Thoracic aorta (tissue), 2 donors: ENCODE measurements around the gene ADM5. TPM values are rescaled to one million over a fixed set of nuclear protein-coding genes. Genes with fewer than 3 reads are reported as not detected.

Source experiments
- ATAC-seq: fragments of 150-250 bp; one replicate; pipeline ENCODE4 v1.8.0; 2017; ENCODE audit warnings: low read depth; ENCODE audit not compliant: insufficient number of reproducible peaks, low FRiP score
- DNase-seq: peaks from one replicate; pipeline ENCODE4 v3.0.0-alpha.2; 2020; ENCODE audit warnings: low spot score
- H3K27ac ChIP-seq, 2 donors: fragments of 200-600 bp; sonication (generic); 1 replicate in 1 of 2; 2 replicates in 1 of 2; pipeline ENCODE4 v1.5.1; 2016; ENCODE audit warnings: mild to moderate bottlenecking in 2 of 2, moderate library complexity in 2 of 2
- H3K27me3 ChIP-seq: fragments of 200-600 bp; sonication (generic); replicated peaks from 2 replicates; pipeline ENCODE4 v1.6.0; 2016; ENCODE audit warnings: mild to moderate bottlenecking; ENCODE audit not compliant: insufficient read depth
- H3K36me3 ChIP-seq: fragments of 200-600 bp; sonication (generic); one replicate; pipeline ENCODE4 v1.5.1; 2016
- H3K4me1 ChIP-seq, 2 donors: fragments of 200-600 bp; sonication (generic); 1 replicate in 1 of 2; 2 replicates in 1 of 2; pipeline versions ENCODE4 v1.5.1 to v1.6.0; 2016; ENCODE audit warnings: low read depth in 2 of 2, mild to moderate bottlenecking in 1 of 2; ENCODE audit not compliant: control insufficient read depth in 1 of 2
- H3K4me3 ChIP-seq: fragments of 200-600 bp; sonication (generic); 2 replicates; pipeline ENCODE4 v1.5.1; 2016; ENCODE audit warnings: mild to moderate bottlenecking
- H3K9me3 ChIP-seq: fragments of 200-600 bp; sonication (generic); 2 replicates; pipeline ENCODE4 v1.5.1; 2016
- total RNA-seq, 2 donors: library from RNA; depleted of rRNA; stranded (reverse); fragments of >200 nt; gene quantifications; one replicate each; pipeline versions ENCODE4 v1.1.0 to v1.2.3, GENCODE V29; 2016
- TF ChIP-seq, protein P1 (sequence below): fragments of 200-600 bp; sonication (generic); IDR thresholded peaks from one replicate; pipeline ENCODE4 v1.5.1; 2019; ENCODE audit warnings: antibody characterized with exemption

ADM5 gene
- total RNA-seq, 2 donors from 2014 or later: 2.8 to 6.4 TPM

DNA sequence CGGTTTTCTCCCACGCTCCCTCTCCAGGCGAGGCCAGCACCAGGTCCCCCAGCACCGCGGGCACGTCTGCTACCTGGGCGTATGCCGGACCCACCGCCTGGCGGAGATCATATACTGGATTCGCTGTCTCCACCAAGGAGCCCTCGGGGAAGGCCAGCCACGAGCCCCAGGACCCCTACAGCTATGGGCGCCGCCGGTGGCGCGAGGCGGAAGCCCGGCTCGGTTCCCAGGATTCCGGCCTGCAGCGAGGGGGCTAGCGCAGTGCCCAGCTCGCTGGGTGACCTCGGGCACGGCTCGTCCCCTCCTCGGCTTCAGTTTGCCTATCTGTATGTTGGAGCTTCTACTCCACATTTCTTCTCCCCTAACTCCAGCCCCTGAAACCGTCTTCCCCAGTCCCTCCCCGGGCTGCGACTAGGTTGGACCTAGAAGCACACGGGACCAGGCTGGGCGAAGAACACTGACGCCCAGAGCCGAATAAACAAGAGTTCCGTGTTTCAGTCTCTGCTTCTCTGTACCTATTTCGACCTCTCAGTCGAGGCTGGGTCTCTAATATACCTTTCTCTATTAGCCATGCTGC, 773 bp downstream of the ADM5 start:
- DNase-seq (no peak), ATAC-seq (no peak)
- peak overlapping the region; percentile 23 to 30 for H3K27ac ChIP-seq
- peaks cover 4 to 28% of the 10 kb centered on the region in 2 donors for H3K4me1 ChIP-seq
- H3K27me3 ChIP-seq: no peaks in the 10 kb centered on the region
- TF ChIP-seq, protein P1, sequence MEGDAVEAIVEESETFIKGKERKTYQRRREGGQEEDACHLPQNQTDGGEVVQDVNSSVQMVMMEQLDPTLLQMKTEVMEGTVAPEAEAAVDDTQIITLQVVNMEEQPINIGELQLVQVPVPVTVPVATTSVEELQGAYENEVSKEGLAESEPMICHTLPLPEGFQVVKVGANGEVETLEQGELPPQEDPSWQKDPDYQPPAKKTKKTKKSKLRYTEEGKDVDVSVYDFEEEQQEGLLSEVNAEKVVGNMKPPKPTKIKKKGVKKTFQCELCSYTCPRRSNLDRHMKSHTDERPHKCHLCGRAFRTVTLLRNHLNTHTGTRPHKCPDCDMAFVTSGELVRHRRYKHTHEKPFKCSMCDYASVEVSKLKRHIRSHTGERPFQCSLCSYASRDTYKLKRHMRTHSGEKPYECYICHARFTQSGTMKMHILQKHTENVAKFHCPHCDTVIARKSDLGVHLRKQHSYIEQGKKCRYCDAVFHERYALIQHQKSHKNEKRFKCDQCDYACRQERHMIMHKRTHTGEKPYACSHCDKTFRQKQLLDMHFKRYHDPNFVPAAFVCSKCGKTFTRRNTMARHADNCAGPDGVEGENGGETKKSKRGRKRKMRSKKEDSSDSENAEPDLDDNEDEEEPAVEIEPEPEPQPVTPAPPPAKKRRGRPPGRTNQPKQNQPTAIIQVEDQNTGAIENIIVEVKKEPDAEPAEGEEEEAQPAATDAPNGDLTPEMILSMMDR: peak; percentile 19
- H3K4me3 ChIP-seq: peak overlapping the region; percentile 74
- H3K9me3 ChIP-seq: no peaks in the 10 kb centered on the region
- H3K36me3 ChIP-seq: peaks cover 10% of the 10 kb centered on the region

DNA sequence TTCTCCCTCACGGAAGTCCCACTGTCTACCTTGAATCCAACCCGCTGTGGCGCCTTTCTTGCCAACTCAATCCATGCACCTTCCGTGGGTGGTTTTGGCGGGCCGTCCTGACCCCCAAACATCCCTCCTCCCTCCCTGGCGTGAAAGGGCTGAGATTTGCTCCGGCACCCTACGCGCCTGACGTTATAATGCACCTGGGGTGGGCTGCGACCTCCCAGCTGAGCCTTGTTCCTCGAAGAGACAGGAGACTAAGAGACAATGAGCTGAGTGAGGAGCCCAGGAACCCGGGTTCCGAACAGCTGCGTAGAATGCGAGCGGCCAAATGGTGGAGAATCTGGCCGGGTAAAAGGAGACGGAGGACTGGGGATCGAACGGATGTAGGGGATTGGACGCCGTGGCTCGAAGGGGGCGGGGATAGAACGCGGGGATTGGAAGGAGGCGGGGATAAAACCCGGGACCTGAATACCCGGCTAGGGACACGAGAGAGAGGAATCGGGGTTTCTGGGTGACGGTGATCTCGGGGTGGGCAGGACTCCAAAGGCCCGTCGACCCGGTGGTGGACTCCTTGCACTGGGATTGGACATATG, 1.4 kb downstream of the ADM5 start, which contains the start of gene CPT1C:
Gene CPT1C (plus strand): TSS at position 461 of the 587 bp plus-strand sequence. CDS start 1,137 bp downstream, outside the sequence.
- Histone ChIP-seq H3K36me3 (peaks cover 4% of the 10 kb centered on the region), H3K27ac (peak within 1 kb of the TSS; percentile 23 to 30), H3K4me1 (peaks cover 4 to 28% of the 10 kb centered on the region in 2 donors), H3K4me3 (peak within 1 kb of the TSS; percentile 74), H3K9me3 (no peaks in the 10 kb centered on the region), H3K27me3 (no peaks in the 10 kb centered on the region)
- DNase-seq (no peak), ATAC-seq (no peak)
- TF ChIP-seq, protein P1: no peak

DNA sequence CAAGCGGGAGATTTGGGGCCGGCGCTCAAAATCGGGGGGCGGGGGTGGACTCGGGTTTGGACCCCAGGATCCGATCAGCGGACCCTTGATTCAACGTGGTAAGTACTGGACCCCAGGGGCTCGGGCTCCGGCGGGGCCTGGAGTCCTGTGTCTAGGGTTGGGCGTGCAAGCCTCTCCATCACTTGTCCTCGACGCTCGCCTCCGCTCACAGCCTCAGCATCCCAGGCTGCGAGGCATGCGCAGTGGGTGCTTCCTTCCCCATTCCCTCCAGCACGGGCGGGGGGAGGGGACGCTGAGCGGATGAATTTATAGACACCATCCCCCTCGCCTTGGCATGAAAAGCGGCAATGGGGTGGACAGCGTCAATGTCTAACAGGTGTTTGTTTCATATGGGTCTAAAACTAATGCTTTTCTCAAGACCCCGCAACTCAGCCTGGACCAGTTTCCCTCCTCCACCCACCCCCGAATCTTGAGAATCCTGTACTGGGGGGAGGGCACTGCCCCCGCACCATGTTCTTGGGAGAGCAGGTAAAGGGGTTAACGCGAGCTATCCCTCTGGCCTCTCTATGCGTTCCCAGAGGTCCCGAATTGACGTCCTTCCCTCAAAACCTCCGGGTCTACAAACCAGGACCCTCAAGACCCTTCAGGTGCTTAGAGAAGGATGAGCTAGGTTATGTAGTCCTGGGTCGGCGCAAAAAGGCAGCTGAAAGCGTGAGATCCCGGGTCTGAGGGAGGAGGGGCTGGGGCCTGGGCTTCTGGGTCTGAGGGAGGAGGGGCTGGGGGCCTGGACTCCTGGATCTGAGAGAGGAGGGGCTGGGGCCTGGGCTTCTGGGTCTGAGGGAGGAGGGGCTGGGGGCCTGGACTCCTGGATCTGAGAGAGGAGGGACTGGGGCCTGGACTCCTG, 2.1 kb downstream of the ADM5 start:
- H3K36me3 ChIP-seq: no peaks in the 10 kb centered on the region
- no peak overlapping the region for H3K27ac ChIP-seq
- TF ChIP-seq, protein P1: no peak
- no peaks in the 10 kb centered on the region for H3K27me3 ChIP-seq
- no peak for ATAC-seq
- H3K9me3 ChIP-seq: no peaks in the 10 kb centered on the region
- H3K4me1 ChIP-seq: peaks cover 4 to 28% of the 10 kb centered on the region in 2 donors
- peak overlapping the region; percentile 74 for H3K4me3 ChIP-seq
- DNase-seq: no peak

DNA sequence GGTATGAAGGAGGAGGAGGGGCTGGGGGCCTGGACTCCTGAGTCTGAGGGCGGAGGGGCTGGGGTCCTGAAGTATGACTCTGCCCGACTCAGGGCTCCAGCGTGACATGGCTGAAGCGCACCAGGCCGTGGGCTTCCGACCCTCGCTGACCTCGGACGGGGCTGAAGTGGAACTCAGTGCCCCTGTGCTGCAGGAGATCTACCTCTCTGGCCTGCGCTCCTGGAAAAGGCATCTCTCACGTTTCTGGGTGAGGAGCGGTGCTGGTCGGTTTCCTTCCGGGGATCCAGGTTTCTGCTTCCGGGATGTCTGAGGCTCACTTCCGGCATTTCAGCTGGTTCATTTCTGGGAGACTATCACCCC, 2.7 kb downstream of the ADM5 start:
- TF ChIP-seq, protein P1: no peak
- DNase-seq (no peak), ATAC-seq (no peak)
- Histone ChIP-seq H3K9me3 (no peaks in the 10 kb centered on the region), H3K27ac (no peak overlapping the region), H3K4me3 (no peak overlapping the region), H3K36me3 (no peaks in the 10 kb centered on the region), H3K4me1 (peaks cover 4 to 28% of the 10 kb centered on the region in 2 donors), H3K27me3 (no peaks in the 10 kb centered on the region)

DNA sequence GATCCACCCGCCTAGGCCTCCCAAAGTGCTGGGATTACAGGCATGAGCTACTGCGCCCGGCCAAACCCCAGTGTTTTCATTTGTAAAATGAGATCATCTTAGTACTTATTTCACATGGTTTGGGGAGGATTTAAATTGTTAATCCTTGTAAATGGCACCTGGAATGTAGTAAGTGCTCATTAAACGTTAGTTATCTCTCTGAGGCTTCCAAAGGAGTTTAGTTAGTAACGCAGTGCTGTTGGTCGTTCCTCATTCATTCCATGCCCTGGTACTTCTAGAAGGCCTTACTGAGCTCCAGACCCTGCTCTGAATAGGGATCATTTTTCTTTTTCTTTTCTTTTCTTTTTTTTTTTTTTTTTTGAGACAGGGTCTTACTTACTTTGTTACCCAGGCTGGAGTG, 6.7 kb downstream of the ADM5 start:
- TF ChIP-seq, protein P1: no peak
- ATAC-seq: no peak
- Histone ChIP-seq H3K27ac (no peak overlapping the region), H3K4me3 (no peak overlapping the region), H3K4me1 (peaks cover 0 to 8% of the 10 kb centered on the region in 2 donors), H3K36me3 (no peaks in the 10 kb centered on the region), H3K27me3 (no peaks in the 10 kb centered on the region), H3K9me3 (no peaks in the 10 kb centered on the region)
- no peak for DNase-seq
